AG10803 (cell line): ENCODE results near the gene CEND1.
A peak's percentile ranks its signal among the peaks of the same experiment; 100 is the strongest.

Source experiments
- DNase-seq: peaks from one replicate; pipeline ENCODE4 v3.0.0; 2010; ENCODE audit warnings: low read depth
- H3K4me3 ChIP-seq: 2 replicates; pipeline ENCODE4 v1.5.1; 2011; ENCODE audit warnings: mild to moderate bottlenecking, low read length, control low read depth
- CTCF ChIP-seq: conservative IDR thresholded peaks from 2 replicates; pipeline ENCODE4 v1.5.1; 2011; ENCODE audit warnings: mild to moderate bottlenecking, low read length, control low read depth, inconsistent platforms

CEND1 gene

GRCh38 chr11:831118-831864, 41.4 kb upstream of the CEND1 start:
- DNase-seq: no peak
- no peak overlapping the region for H3K4me3 ChIP-seq

GRCh38 chr11:830295-831117, 40.6 kb upstream of the CEND1 start:
- TF ChIP-seq CTCF: no peak
- peak overlapping the region; percentile 29 for H3K4me3 ChIP-seq
- peak; percentile 40 for DNase-seq

More at GRCh38 chr11:831118-831864, 41.4 kb upstream of the CEND1 start:
- no peak for TF ChIP-seq CTCF

GRCh38 chr11:829847-830294, 40.0 kb upstream of the CEND1 start:
- no peak for TF ChIP-seq CTCF
- H3K4me3 ChIP-seq: no peak overlapping the region; the same call in 1 of the 2 replicates
- no peak for DNase-seq

GRCh38 chr11:829176-829846, 39.4 kb upstream of the CEND1 start:
- no peak overlapping the region for H3K4me3 ChIP-seq
- TF ChIP-seq CTCF: no peak
- no peak for DNase-seq

- no peak for DNase-seq
- no peak for TF ChIP-seq CTCF
- no peak overlapping the region for H3K4me3 ChIP-seq
Observed at GRCh38 chr11:828506-829175, 38.8 kb upstream of the CEND1 start.

- no peak for TF ChIP-seq CTCF
- H3K4me3 ChIP-seq: no peak within 1 kb of the TSS
- no peak for DNase-seq
Observed at GRCh38 chr11:827897-828192, 38.0 kb upstream of the CEND1 start, which contains the start of gene CRACR2B. TSS of gene CRACR2B (plus strand) at chr11:827919. CDS start at chr11:828608, 689 bp downstream.
